Measurements from ENCODE around the gene DPF3. TPM values are rescaled to one million over a fixed set of nuclear protein-coding genes. Genes with fewer than 3 reads are reported as not detected.

The DPF3 gene
- total RNA-seq, 2 experiments from 2014 or later, result 0.25 to 0.39 TPM

DNA sequence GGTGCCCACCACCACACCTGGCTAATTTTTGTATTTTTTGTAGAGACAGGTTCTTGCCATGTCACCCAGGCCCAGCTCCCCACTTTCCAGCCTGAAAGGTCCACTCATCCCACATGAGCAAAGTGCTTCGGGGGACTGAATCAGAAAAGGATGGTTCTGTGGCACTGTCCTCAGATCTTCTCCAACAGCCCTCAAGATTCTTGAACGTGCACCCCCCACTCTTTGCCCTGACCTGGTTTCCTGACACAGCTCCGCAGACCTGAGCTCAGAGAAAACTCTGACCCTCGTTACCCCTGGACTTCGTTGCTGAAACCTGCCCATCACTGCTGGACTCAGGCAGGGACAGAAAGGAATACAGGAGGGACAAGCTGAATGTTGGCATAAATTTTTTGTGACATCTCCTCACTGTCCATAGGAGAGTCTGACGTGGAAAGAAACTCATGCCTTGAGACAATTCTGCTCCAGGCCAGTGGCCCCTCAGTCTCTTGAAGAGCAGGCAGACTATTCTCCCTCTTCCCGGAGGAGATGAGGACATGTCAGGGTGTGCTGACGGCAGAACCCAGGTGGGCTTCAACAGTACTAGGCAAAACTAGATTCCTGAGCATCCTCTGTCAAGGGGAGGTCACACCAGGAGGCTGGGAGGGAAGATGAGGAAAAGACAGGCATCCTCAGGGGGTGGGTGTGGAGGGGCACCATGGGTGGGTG, 149.3 kb downstream of the DPF3 start:
- Mint-ChIP-seq H3K36me3 (ENCODE audit: low read depth) (no peaks in the 10 kb centered on the region), H3K9me3 (ENCODE audit: low read depth) (peaks cover 10% of the 10 kb centered on the region), H3K4me3 (no peak overlapping the region), H3K27me3 (no peaks in the 10 kb centered on the region), H3K27ac (no peak overlapping the region), H3K4me1 (no peaks in the 10 kb centered on the region)
- no peak for ATAC-seq
- intact Hi-C loops (cut with DNase I, micrococcal nuclease), result no loop called here
- ChIA-PET POLR2A (no interaction called here), CTCF (no interaction called here)
- DNase-seq, result no peak

DNA sequence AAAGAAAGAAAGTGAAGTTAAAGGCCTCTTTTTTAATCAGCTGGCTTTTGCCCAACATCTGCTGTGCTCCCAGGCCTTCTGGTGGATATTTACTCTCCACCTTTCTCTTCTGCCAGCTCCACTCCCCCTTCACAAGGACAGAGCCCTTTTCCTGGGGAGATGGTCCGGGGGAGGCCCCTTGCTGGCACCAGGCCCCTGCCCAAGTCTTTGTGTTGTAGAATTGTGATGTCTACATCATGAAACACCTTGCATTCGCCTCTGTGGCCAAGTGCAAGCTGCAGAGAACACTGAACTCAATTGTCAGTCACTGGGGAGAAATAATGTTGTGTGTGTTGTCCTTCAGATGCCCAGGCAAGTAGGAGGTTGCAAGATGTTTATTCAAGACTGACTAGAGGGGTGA, 150.3 kb downstream of the DPF3 start:
- POLR2A ChIA-PET, result no interaction called here
- Mint-ChIP-seq H3K9me3 (ENCODE audit: low read depth) (peaks cover 7% of the 10 kb centered on the region), H3K4me3 (no peak overlapping the region), H3K4me1 (no peaks in the 10 kb centered on the region), H3K27me3 (no peaks in the 10 kb centered on the region), H3K36me3 (ENCODE audit: low read depth) (no peaks in the 10 kb centered on the region), H3K27ac (no peak overlapping the region)
- CTCF ChIA-PET, result no interaction called here
- no peak for DNase-seq
- intact Hi-C loops (cut with DNase I, micrococcal nuclease), result no loop called here
- no peak for ATAC-seq

- Mint-ChIP-seq H3K4me1 (no peaks in the 10 kb centered on the region), H3K27me3 (no peaks in the 10 kb centered on the region), H3K9me3 (ENCODE audit: low read depth) (peaks cover 2% of the 10 kb centered on the region), H3K4me3 (no peak overlapping the region), H3K27ac (no peak overlapping the region), H3K36me3 (ENCODE audit: low read depth) (no peaks in the 10 kb centered on the region)
- ChIA-PET POLR2A (no interaction called here), CTCF (no interaction called here)
- intact Hi-C loops (cut with DNase I, micrococcal nuclease), result no loop called here
- no peak for ATAC-seq
- DNase-seq, result no peak
Observed at GRCh38 chr14:72742838-72743195, 151.1 kb downstream of the DPF3 start.

- no peak overlapping the region for H3K4me3 Mint-ChIP-seq
- H3K9me3 Mint-ChIP-seq (ENCODE audit: low read depth), result no peaks in the 10 kb centered on the region
- no peaks in the 10 kb centered on the region for H3K36me3 Mint-ChIP-seq (ENCODE audit: low read depth)
- H3K27ac Mint-ChIP-seq, result no peak overlapping the region
- no peaks in the 10 kb centered on the region for H3K4me1 Mint-ChIP-seq
- POLR2A ChIA-PET, result no interaction called here
- intact Hi-C loops (cut with DNase I, micrococcal nuclease), result no loop called here
- DNase-seq (no peak), ATAC-seq (no peak)
- CTCF ChIA-PET, result no interaction called here
- H3K27me3 Mint-ChIP-seq, result no peaks in the 10 kb centered on the region
Observed at GRCh38 chr14:72742118-72742837, 151.6 kb downstream of the DPF3 start.

- POLR2A ChIA-PET, result no interaction called here
- no peaks in the 10 kb centered on the region for H3K36me3 Mint-ChIP-seq (ENCODE audit: low read depth)
- ATAC-seq, result no peak
Observed at GRCh38 chr14:72741826-72742117, 152.1 kb downstream of the DPF3 start.

GRCh38 chr14:72740966-72741825, 152.7 kb downstream of the DPF3 start:
- intact Hi-C loops (cut with DNase I, micrococcal nuclease), result no loop called here
- Mint-ChIP-seq H3K4me1 (no peaks in the 10 kb centered on the region), H3K9me3 (ENCODE audit: low read depth) (no peaks in the 10 kb centered on the region), H3K27ac (no peak overlapping the region), H3K36me3 (ENCODE audit: low read depth) (no peaks in the 10 kb centered on the region), H3K4me3 (no peak overlapping the region), H3K27me3 (no peaks in the 10 kb centered on the region)
- DNase-seq, result no peak
- ATAC-seq, result no peak
- POLR2A ChIA-PET, result no interaction called here
- CTCF ChIA-PET, result no interaction called here

More at GRCh38 chr14:72741826-72742117, 152.1 kb downstream of the DPF3 start:
- DNase-seq, result no peak
- no peak overlapping the region for H3K27ac Mint-ChIP-seq
- H3K9me3 Mint-ChIP-seq (ENCODE audit: low read depth), result no peaks in the 10 kb centered on the region
- H3K4me3 Mint-ChIP-seq, result no peak overlapping the region
- CTCF ChIA-PET, result no interaction called here
- H3K4me1 Mint-ChIP-seq, result no peaks in the 10 kb centered on the region
- intact Hi-C loops (cut with DNase I, micrococcal nuclease), result no loop called here
- H3K27me3 Mint-ChIP-seq, result no peaks in the 10 kb centered on the region

DNA sequence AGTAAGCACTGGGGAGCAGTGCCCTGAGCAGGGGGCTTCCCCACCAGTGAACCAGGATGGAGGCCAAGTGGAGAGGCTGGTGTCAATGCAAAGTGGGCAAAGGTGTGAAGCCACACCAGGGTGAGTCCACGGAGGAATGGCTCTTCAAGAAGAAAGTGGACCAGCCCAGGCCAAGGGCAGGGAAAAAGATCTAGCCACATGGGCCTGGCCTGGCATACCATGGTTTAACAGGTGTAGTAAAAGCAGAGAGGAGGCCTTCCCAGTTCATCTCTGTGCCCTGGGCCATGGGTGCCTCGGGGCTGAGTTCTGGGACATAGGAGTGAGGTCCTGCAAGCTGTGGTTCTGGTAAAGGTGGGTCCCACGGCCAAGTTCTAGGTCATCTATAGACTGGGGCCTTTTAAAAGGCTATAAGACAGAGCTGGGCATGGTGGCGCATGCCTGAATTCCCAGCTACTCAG, 153.4 kb downstream of the DPF3 start:
- H3K27ac Mint-ChIP-seq, result no peak overlapping the region

DNA sequence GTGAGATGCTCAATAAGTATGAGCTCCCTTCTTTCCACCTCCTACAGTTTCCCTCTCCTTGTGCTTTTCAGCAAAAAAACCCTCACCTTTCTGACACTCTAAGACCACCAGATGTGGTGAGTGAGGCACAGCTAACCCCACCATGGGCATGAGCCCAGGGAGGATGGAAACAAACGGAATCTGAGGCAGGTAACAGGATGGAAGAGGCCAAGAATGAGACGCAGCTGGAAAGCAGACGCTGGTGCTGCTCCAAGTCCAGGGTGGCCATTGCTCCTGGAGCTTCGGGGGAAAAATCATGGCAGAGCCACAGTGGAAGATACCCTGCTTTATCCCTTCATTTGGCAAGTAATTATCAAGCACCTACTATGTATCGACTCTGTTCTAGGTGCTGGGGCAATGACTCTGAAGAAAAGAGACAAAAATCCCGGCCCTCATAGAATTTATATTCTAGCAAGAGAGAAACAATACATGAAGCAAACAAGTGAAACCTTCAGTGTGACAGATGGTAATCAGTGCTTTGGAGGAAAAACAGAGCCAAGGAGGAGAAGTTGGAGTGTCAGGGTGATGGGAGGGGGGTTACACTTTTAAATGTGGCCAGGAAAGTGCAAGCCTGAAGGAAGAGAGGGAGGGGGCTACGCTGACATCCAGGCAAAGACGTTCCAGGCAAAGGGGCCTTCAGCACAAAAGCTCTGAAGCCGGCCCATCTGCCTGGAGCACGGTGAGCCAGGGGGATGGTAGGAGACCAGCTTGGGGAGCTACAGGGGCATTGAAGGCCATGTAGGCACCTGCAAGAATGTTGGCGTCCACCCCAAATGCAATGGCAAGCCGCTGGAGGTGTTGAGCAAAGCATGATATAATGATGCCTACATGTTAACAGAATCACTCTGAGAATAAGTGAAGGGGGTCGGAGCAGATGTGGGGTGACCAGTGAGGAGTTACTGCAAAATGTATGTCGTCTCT, 154.2 kb downstream of the DPF3 start:
- no peaks in the 10 kb centered on the region for H3K36me3 Mint-ChIP-seq (ENCODE audit: low read depth)
- ChIA-PET CTCF (interaction anchor here (1.0 to 1.2 kb wide), 2 partner anchors 222 to 224 kb away, joined by 3 read pairs; no protein-coding TSS in a partner anchor), POLR2A (no interaction called here)
- no peaks in the 10 kb centered on the region for H3K4me1 Mint-ChIP-seq
- no peak overlapping the region for H3K27ac Mint-ChIP-seq
- no peak overlapping the region for H3K4me3 Mint-ChIP-seq
- DNase-seq, result no peak
- no peaks in the 10 kb centered on the region for H3K27me3 Mint-ChIP-seq
- ATAC-seq, result no peak
- no peaks in the 10 kb centered on the region for H3K9me3 Mint-ChIP-seq (ENCODE audit: low read depth)
- intact Hi-C loops (cut with DNase I, micrococcal nuclease), result no loop called here

More for the DNA sequence above, 153.4 kb downstream of the DPF3 start:
- ChIA-PET POLR2A (no interaction called here), CTCF (no interaction called here)
- ATAC-seq (no peak), DNase-seq (no peak)
- intact Hi-C loops (cut with DNase I, micrococcal nuclease), result no loop called here
- H3K36me3 Mint-ChIP-seq (ENCODE audit: low read depth), result no peaks in the 10 kb centered on the region
- no peaks in the 10 kb centered on the region for H3K27me3 Mint-ChIP-seq
- no peaks in the 10 kb centered on the region for H3K9me3 Mint-ChIP-seq (ENCODE audit: low read depth)
- no peak overlapping the region for H3K4me3 Mint-ChIP-seq
- H3K4me1 Mint-ChIP-seq, result no peaks in the 10 kb centered on the region

GRCh38 chr14:72738161-72738611, 155.7 kb downstream of the DPF3 start:
- no peak for ATAC-seq
- no peaks in the 10 kb centered on the region for H3K27me3 Mint-ChIP-seq
- no peak for DNase-seq
- ChIA-PET CTCF (interaction anchor here (1.2 kb wide), 1 partner anchor 221 kb away, joined by 3 read pairs; no protein-coding TSS in a partner anchor), POLR2A (no interaction called here)
- no peak overlapping the region for H3K4me3 Mint-ChIP-seq
- H3K4me1 Mint-ChIP-seq, result no peaks in the 10 kb centered on the region
- no peaks in the 10 kb centered on the region for H3K9me3 Mint-ChIP-seq (ENCODE audit: low read depth)
- no peak overlapping the region for H3K27ac Mint-ChIP-seq
- no peaks in the 10 kb centered on the region for H3K36me3 Mint-ChIP-seq (ENCODE audit: low read depth)
- intact Hi-C loops (cut with DNase I, micrococcal nuclease), result no loop called here

GRCh38 chr14:72737560-72737943, 156.3 kb downstream of the DPF3 start:
- ATAC-seq, result no peak
- Mint-ChIP-seq H3K9me3 (ENCODE audit: low read depth) (no peaks in the 10 kb centered on the region), H3K36me3 (ENCODE audit: low read depth) (no peaks in the 10 kb centered on the region), H3K27me3 (no peaks in the 10 kb centered on the region), H3K4me1 (no peaks in the 10 kb centered on the region), H3K4me3 (no peak overlapping the region), H3K27ac (no peak overlapping the region)
- intact Hi-C loops (cut with DNase I, micrococcal nuclease), result no loop called here
- ChIA-PET CTCF (interaction anchor here (0.9 kb wide), 1 partner anchor 34 kb away, joined by 3 read pairs; no protein-coding TSS in a partner anchor), POLR2A (no interaction called here)
- DNase-seq, result no peak
